Measurements from ENCODE around the gene PPY.

- no peak for TF ChIP-seq POLR2A (IDR thresholded peaks at IDR 0.05)
- TF ChIP-seq, protein P1, sequence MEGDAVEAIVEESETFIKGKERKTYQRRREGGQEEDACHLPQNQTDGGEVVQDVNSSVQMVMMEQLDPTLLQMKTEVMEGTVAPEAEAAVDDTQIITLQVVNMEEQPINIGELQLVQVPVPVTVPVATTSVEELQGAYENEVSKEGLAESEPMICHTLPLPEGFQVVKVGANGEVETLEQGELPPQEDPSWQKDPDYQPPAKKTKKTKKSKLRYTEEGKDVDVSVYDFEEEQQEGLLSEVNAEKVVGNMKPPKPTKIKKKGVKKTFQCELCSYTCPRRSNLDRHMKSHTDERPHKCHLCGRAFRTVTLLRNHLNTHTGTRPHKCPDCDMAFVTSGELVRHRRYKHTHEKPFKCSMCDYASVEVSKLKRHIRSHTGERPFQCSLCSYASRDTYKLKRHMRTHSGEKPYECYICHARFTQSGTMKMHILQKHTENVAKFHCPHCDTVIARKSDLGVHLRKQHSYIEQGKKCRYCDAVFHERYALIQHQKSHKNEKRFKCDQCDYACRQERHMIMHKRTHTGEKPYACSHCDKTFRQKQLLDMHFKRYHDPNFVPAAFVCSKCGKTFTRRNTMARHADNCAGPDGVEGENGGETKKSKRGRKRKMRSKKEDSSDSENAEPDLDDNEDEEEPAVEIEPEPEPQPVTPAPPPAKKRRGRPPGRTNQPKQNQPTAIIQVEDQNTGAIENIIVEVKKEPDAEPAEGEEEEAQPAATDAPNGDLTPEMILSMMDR (IDR thresholded peaks at IDR 0.05), result no peak
Observed at GRCh38 chr17:43901861-43902589, 40.3 kb downstream of the PPY start.
